ENCODE results near the gene NPAS3.

Gene NPAS3

GRCh38 chr14:33790996-33791395 lies 852.3 kb downstream of the NPAS3 start:
- DNase-seq (ENCODE audit: low read depth in 3 of 3): no peak

- no peak for DNase-seq (ENCODE audit: low read depth in 3 of 3)
Measured at GRCh38 chr14:33792009-33792719, 853.5 kb downstream of the NPAS3 start.

- DNase-seq (ENCODE audit: low read depth in 3 of 3): peak; percentile 21 to 41 (median 24)
Measured at GRCh38 chr14:33792720-33793368, 854.2 kb downstream of the NPAS3 start.

- DNase-seq (ENCODE audit: low read depth in 3 of 3): no peak
Measured at GRCh38 chr14:33793398-33794110, 854.9 kb downstream of the NPAS3 start.

- DNase-seq (ENCODE audit: low read depth in 3 of 3): no peak
Measured at GRCh38 chr14:33794791-33795305, 856.2 kb downstream of the NPAS3 start.

GRCh38 chr14:33796356-33796755 lies 857.7 kb downstream of the NPAS3 start:
- DNase-seq (ENCODE audit: low read depth in 3 of 3): no peak

GRCh38 chr14:33799705-33800570 lies 861.3 kb downstream of the NPAS3 start:
- DNase-seq (ENCODE audit: low read depth in 3 of 3): no peak

GRCh38 chr14:33800735-33801163 lies 862.1 kb downstream of the NPAS3 start:
- DNase-seq (ENCODE audit: low read depth in 3 of 3): no peak

- no peak for DNase-seq (ENCODE audit: low read depth in 3 of 3)
Measured at GRCh38 chr14:33802737-33803136, 864.1 kb downstream of the NPAS3 start.

GRCh38 chr14:33805593-33805992 lies 866.9 kb downstream of the NPAS3 start:
- no peak for DNase-seq (ENCODE audit: low read depth in 3 of 3)

- no peak for DNase-seq (ENCODE audit: low read depth in 3 of 3)
Measured at GRCh38 chr14:33806905-33807304, 868.2 kb downstream of the NPAS3 start.

GRCh38 chr14:33808187-33808586 lies 869.5 kb downstream of the NPAS3 start:
- no peak for DNase-seq (ENCODE audit: low read depth in 3 of 3)

- DNase-seq (ENCODE audit: low read depth in 3 of 3): no peak
Measured at GRCh38 chr14:33809396-33809981, 870.8 kb downstream of the NPAS3 start.

- no peak for DNase-seq (ENCODE audit: low read depth in 3 of 3)
Measured at GRCh38 chr14:33810308-33810707, 871.6 kb downstream of the NPAS3 start.

- no peak for DNase-seq (ENCODE audit: low read depth in 3 of 3)
Measured at GRCh38 chr14:33811721-33812120, 873.0 kb downstream of the NPAS3 start.

- DNase-seq (ENCODE audit: low read depth in 3 of 3): no peak
Measured at GRCh38 chr14:33812181-33812580, 873.5 kb downstream of the NPAS3 start.

GRCh38 chr14:33812601-33813000 lies 873.9 kb downstream of the NPAS3 start:
- DNase-seq (ENCODE audit: low read depth in 3 of 3): no peak

- DNase-seq (ENCODE audit: low read depth in 3 of 3): no peak
Measured at GRCh38 chr14:33814010-33814409, 875.3 kb downstream of the NPAS3 start.

- DNase-seq (ENCODE audit: low read depth in 3 of 3): no peak
Measured at GRCh38 chr14:33833706-33834465, 895.2 kb downstream of the NPAS3 start.

GRCh38 chr14:33834466-33835260 lies 896.0 kb downstream of the NPAS3 start:
- no peak for DNase-seq (ENCODE audit: low read depth in 3 of 3)

Measured in stimulated activated CD4-positive, alpha-beta T cell treated with anti-CD3 and anti-CD28 coated beads, TNF-alpha, amount 100 ng/mL, for 4 hours (primary cell).